ENCODE results near the gene AGTRAP. TPM values are rescaled to one million over a fixed set of nuclear protein-coding genes. Genes with fewer than 3 reads are reported as not detected.

Gene AGTRAP
- total RNA-seq, 2 donors from 2014 or later, result 44.1 to 44.2 TPM

DNA sequence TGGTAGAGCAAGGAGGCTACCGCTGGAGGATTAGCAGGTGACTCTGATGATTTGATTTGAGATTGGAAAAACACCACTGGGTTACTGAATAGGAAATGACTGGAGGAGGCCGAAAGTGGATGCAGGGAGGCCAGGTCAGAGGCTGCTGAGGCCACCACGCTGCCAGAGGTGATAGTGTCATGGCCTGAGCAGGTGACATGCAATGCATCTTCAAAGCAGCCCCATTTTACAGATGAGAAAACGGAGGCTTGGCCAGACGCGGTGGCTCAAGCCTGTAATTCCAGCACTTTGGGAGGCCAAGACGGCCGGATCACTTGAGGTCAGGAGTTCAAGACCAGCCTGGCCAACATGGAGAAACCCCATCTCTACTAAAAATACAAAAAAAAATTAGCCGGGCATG, 38.8 kb downstream of the AGTRAP start:
- Histone ChIP-seq H3K36me3 (no peaks in the 10 kb centered on the region), H3K9me3 (no peaks in the 10 kb centered on the region)
- ATAC-seq (ENCODE audit: insufficient number of reproducible peaks, low FRiP score, low read depth), result no peak

GRCh38 chr1:11777658-11778322, 41.9 kb downstream of the AGTRAP start:
- ATAC-seq (ENCODE audit: insufficient number of reproducible peaks, low FRiP score, low read depth) (no peak), DNase-seq (ENCODE audit: low spot score) (no peak)
- Histone ChIP-seq H3K4me3 (no peak overlapping the region), H3K36me3 (no peaks in the 10 kb centered on the region), H3K27ac (no peak overlapping the region), H3K4me1 (ENCODE audit: control insufficient read depth in 1 of 2, low read depth in 2 of 2) (no peaks in the 10 kb centered on the region), H3K27me3 (replicated peaks; ENCODE audit: insufficient read depth) (no peaks in the 10 kb centered on the region), H3K9me3 (no peaks in the 10 kb centered on the region)
- TF ChIP-seq, protein P1, sequence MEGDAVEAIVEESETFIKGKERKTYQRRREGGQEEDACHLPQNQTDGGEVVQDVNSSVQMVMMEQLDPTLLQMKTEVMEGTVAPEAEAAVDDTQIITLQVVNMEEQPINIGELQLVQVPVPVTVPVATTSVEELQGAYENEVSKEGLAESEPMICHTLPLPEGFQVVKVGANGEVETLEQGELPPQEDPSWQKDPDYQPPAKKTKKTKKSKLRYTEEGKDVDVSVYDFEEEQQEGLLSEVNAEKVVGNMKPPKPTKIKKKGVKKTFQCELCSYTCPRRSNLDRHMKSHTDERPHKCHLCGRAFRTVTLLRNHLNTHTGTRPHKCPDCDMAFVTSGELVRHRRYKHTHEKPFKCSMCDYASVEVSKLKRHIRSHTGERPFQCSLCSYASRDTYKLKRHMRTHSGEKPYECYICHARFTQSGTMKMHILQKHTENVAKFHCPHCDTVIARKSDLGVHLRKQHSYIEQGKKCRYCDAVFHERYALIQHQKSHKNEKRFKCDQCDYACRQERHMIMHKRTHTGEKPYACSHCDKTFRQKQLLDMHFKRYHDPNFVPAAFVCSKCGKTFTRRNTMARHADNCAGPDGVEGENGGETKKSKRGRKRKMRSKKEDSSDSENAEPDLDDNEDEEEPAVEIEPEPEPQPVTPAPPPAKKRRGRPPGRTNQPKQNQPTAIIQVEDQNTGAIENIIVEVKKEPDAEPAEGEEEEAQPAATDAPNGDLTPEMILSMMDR (IDR thresholded peaks at IDR 0.05), result no peak

More for the DNA sequence above, 38.8 kb downstream of the AGTRAP start:
- H3K4me3 ChIP-seq, result no peak overlapping the region
- DNase-seq (ENCODE audit: low spot score), result no peak
- H3K27me3 ChIP-seq (replicated peaks; ENCODE audit: insufficient read depth), result no peaks in the 10 kb centered on the region
- H3K4me1 ChIP-seq (ENCODE audit: control insufficient read depth in 1 of 2, low read depth in 2 of 2), result no peaks in the 10 kb centered on the region
- no peak overlapping the region for H3K27ac ChIP-seq
- TF ChIP-seq, protein P1 (IDR thresholded peaks at IDR 0.05), result no peak

DNA sequence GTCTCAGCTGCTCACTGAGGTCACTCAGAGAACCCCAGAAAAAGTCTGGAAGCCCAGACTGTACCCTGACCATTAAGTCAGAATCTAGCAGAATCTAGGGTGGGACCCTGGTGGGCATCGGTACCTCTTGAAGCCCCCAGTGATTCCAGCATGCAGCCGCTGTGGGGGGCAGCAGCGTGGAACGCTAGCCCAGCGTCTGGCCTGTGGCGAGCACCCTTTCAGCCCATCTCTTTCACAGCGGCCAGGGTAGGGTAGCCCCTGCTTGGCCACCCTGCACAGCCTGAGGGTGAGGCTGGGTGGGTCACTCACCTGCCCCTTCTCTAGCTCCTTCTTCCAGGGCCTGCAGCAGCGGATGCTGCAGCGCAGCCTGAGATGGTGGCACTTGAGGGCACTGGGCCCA, 42.4 kb downstream of the AGTRAP start:
- H3K9me3 ChIP-seq, result no peaks in the 10 kb centered on the region
- DNase-seq (ENCODE audit: low spot score) (no peak), ATAC-seq (ENCODE audit: insufficient number of reproducible peaks, low FRiP score, low read depth) (no peak)
- no peaks in the 10 kb centered on the region for H3K36me3 ChIP-seq
- H3K27ac ChIP-seq, result no peak overlapping the region
- H3K4me1 ChIP-seq (ENCODE audit: control insufficient read depth in 1 of 2, low read depth in 2 of 2), result no peaks in the 10 kb centered on the region
- TF ChIP-seq, protein P1 (IDR thresholded peaks at IDR 0.05), result no peak
- no peak overlapping the region for H3K4me3 ChIP-seq
- H3K27me3 ChIP-seq (replicated peaks; ENCODE audit: insufficient read depth), result no peaks in the 10 kb centered on the region

DNA sequence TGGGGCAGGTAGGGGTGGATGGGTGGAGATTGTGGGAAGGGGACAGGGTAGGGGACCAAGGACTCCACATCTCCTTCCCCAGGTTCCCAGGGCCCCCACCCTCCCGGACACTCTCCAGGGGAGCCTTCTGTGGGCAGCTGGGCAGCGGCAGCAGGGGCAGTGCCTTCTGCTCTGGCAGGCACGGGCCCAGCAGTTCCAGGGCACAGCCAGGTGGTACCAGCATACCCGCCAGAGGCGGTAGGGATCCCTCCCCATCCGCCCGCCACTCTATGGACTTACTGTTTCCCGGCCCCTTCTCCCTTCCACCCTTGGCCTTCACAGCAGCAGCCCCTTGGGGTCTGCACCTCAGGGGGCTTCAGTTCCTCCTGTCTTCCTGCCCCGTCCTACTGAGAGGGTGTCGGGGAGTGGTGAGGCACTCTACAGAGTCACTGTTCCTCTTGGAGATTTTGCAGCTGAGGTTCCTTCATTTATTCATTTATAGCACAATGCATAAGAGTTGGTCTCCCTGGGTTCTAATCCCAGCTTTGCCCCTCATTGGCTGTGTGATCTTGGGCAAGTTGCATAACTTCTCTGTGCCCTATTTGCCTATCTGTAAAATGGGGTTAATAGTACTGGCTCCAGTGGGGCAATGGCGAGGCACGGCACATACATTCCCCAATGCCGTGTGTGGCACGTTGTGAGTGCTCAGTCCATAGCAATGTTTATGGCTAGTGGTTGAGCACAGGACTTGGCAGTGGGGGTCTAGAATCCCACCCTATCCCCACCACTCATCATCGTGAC, 43.1 kb downstream of the AGTRAP start:
- Histone ChIP-seq H3K27ac (no peak overlapping the region), H3K9me3 (no peaks in the 10 kb centered on the region), H3K4me3 (no peak overlapping the region), H3K36me3 (no peaks in the 10 kb centered on the region), H3K4me1 (ENCODE audit: control insufficient read depth in 1 of 2, low read depth in 2 of 2) (no peaks in the 10 kb centered on the region), H3K27me3 (replicated peaks; ENCODE audit: insufficient read depth) (no peaks in the 10 kb centered on the region)
- DNase-seq (ENCODE audit: low spot score), result no peak
- TF ChIP-seq, protein P1 (IDR thresholded peaks at IDR 0.05), result no peak
- no peak for ATAC-seq (ENCODE audit: insufficient number of reproducible peaks, low FRiP score, low read depth)

DNA sequence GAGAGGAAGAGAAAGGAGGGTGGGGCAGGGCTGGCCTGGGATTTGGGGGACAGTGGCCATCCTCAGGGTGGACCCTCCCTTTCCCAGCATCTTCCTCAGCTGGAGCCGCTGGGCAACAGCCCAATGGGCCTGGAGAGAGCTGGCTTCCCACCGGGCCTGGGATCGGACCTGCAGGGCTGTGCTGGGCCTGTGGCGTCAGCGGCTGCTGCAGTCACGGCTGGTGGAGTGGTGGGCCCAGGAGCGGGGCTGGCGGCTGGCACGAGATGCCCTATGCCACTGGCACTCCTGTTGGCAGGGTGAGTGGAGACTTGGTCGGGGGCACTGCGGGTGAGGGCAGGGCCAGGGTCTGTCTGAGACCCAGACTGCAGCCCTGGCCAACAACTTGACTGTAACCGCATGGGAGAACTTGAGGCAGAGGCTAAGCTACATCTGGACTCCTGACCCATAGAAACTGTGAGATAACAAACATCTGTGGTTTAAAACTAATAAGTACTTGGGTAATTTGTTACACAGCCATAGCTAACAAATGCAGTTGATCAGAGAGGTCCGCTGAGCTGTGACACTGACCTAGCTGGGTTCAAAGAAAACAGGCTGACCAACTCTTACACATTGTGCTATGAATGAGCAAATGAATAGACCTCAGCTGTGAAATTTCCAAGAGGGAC, 43.9 kb downstream of the AGTRAP start:
- Histone ChIP-seq H3K27me3 (replicated peaks; ENCODE audit: insufficient read depth) (no peaks in the 10 kb centered on the region), H3K27ac (no peak overlapping the region), H3K4me1 (ENCODE audit: control insufficient read depth in 1 of 2, low read depth in 2 of 2) (peaks cover 0 to 4% of the 10 kb centered on the region in 2 donors), H3K36me3 (no peaks in the 10 kb centered on the region), H3K4me3 (no peak overlapping the region), H3K9me3 (no peaks in the 10 kb centered on the region)
- TF ChIP-seq, protein P1 (IDR thresholded peaks at IDR 0.05), result no peak
- DNase-seq (ENCODE audit: low spot score) (no peak), ATAC-seq (ENCODE audit: insufficient number of reproducible peaks, low FRiP score, low read depth) (no peak)
